ENCODE measurements around the gene TRIM65. TPM values are rescaled to one million over a fixed set of nuclear protein-coding genes. Genes with fewer than 3 reads are reported as not detected.

TRIM65 gene
- total and polyA plus RNA-seq, 2 of the 13 experiments (the other 11 are each of a cell fraction or from before 2014, with no cell fraction given): 10.3 to 22.4 TPM

- TF ChIP-seq ATF5 (CRISPR knock-in tag; IDR thresholded peaks at IDR 0.05; ENCODE audit: low read depth) (no peak), NR3C1 (CRISPR knock-in tag; IDR thresholded peaks at IDR 0.05) (no peak), FOSL2 (CRISPR knock-in tag; IDR thresholded peaks at IDR 0.05) (peak; percentile 80), ZNF337 (CRISPR knock-in tag; IDR thresholded peaks at IDR 0.05; ENCODE audit: borderline replicate concordance, low read depth) (no peak), HNF4A (CRISPR knock-in tag; IDR thresholded peaks at IDR 0.05) (no peak), ZXDC (CRISPR knock-in tag; IDR thresholded peaks at IDR 0.05) (peak; percentile 67; the same call in 1 of the 2 replicates), MLX (CRISPR knock-in tag; IDR thresholded peaks at IDR 0.05) (0 out of 2 replicates have a peak, but pooled peaks have one; percentile 16), PHF20 (CRISPR knock-in tag; IDR thresholded peaks at IDR 0.05) (peak; percentile 49; the same call in 1 of the 2 replicates), ZNF558 (CRISPR knock-in tag; IDR thresholded peaks at IDR 0.05; ENCODE audit: borderline replicate concordance) (peak; percentile 60; the same call in 1 of the 2 replicates), RBFOX2 (IDR thresholded peaks at IDR 0.05; ENCODE audit: low read depth, low read length) (peak; percentile 85), GMEB1 (CRISPR knock-in tag; IDR thresholded peaks at IDR 0.05; ENCODE audit: borderline replicate concordance) (no peak; the same call in 1 of the 2 replicates), KDM6A (CRISPR knock-in tag; IDR thresholded peaks at IDR 0.05; ENCODE audit: low read depth) (no peak), GZF1 (CRISPR knock-in tag; IDR thresholded peaks at IDR 0.05) (peak; percentile 36; the same call in 1 of the 2 replicates), ZNF256 (CRISPR knock-in tag; conservative IDR thresholded peaks at IDR 0.05) (0 out of 2 replicates have a peak, but pooled peaks have one; percentile 9), NR1H2 (CRISPR knock-in tag; IDR thresholded peaks at IDR 0.05; ENCODE audit: borderline replicate concordance, low read depth) (0 out of 2 replicates have a peak, but pooled peaks have one; percentile 21), ZFP91 (CRISPR knock-in tag; IDR thresholded peaks at IDR 0.05; ENCODE audit: borderline replicate concordance) (0 out of 2 replicates have a peak, but pooled peaks have one; percentile 10), RBM22 (optimal IDR thresholded peaks at IDR 0.05; ENCODE audit: low read length) (peak; percentile 6), CSRNP1 (CRISPR knock-in tag; IDR thresholded peaks at IDR 0.05) (peak; percentile 94)
Measured at GRCh38 chr17:75876938-75877751, 19.6 kb downstream of the TRIM65 start (continued).

All from HepG2 (cell line).